ENCODE data around the gene OSBPL8.

Gene OSBPL8

GRCh38 chr12:76559400-76560085, at the start of gene OSBPL8:
Gene OSBPL8 (minus strand): TSS chr12:76559771. CDS start chr12:76487551, 72,220 bp downstream.
- no peaks in the 10 kb centered on the region for H3K27me3 ChIP-seq (ENCODE audit: control insufficient read depth in 2 of 2, insufficient read depth in 2 of 2, low read length in 2 of 2)
- H3K4me3 ChIP-seq (ENCODE audit: low read length in 2 of 2): peak within 1 kb of the TSS; percentile 82 to 84

GRCh38 chr12:76608070-76608469, 48.5 kb upstream of the OSBPL8 start:
- H3K4me3 ChIP-seq (ENCODE audit: low read length in 2 of 2): no peak overlapping the region
- no peaks in the 10 kb centered on the region for H3K27me3 ChIP-seq (ENCODE audit: control insufficient read depth in 2 of 2, insufficient read depth in 2 of 2, low read length in 2 of 2)
- H3K27ac ChIP-seq (ENCODE audit: low read depth in 2 of 2, low read length in 2 of 2): no peak overlapping the region
- H3K36me3 ChIP-seq (ENCODE audit: control insufficient read depth in 2 of 2, insufficient read depth in 2 of 2, low read length in 2 of 2): no peaks in the 10 kb centered on the region
- no peak overlapping the region for H3K9ac ChIP-seq (ENCODE audit: low read depth in 1 of 2, low read length in 2 of 2)
- H3K4me1 ChIP-seq (ENCODE audit: control insufficient read depth in 2 of 2, insufficient read depth in 2 of 2, low read length in 2 of 2): no peaks in the 10 kb centered on the region
- H3K9me3 ChIP-seq (ENCODE audit: control insufficient read depth in 2 of 2, low read length in 2 of 2): no peaks in the 10 kb centered on the region

More at GRCh38 chr12:76559400-76560085, at the start of gene OSBPL8:
- H3K4me1 ChIP-seq (ENCODE audit: control insufficient read depth in 2 of 2, insufficient read depth in 2 of 2, low read length in 2 of 2): peaks cover 0 to 16% of the 10 kb centered on the region in 2 donors
- H3K36me3 ChIP-seq (ENCODE audit: control insufficient read depth in 2 of 2, insufficient read depth in 2 of 2, low read length in 2 of 2): no peaks in the 10 kb centered on the region
- H3K27ac ChIP-seq (ENCODE audit: low read depth in 2 of 2, low read length in 2 of 2): peak within 1 kb of the TSS; percentile 87 to 91
- peak within 1 kb of the TSS; percentile 89 for H3K9ac ChIP-seq (ENCODE audit: low read depth in 1 of 2, low read length in 2 of 2)
- no peaks in the 10 kb centered on the region for H3K9me3 ChIP-seq (ENCODE audit: control insufficient read depth in 2 of 2, low read length in 2 of 2)

- H3K9me3 ChIP-seq (ENCODE audit: control insufficient read depth in 2 of 2, low read length in 2 of 2): no peaks in the 10 kb centered on the region
- H3K27me3 ChIP-seq (ENCODE audit: control insufficient read depth in 2 of 2, insufficient read depth in 2 of 2, low read length in 2 of 2): no peaks in the 10 kb centered on the region
- no peak overlapping the region for H3K9ac ChIP-seq (ENCODE audit: low read depth in 1 of 2, low read length in 2 of 2)
- no peak overlapping the region for H3K27ac ChIP-seq (ENCODE audit: low read depth in 2 of 2, low read length in 2 of 2)
- H3K4me1 ChIP-seq (ENCODE audit: control insufficient read depth in 2 of 2, insufficient read depth in 2 of 2, low read length in 2 of 2): no peaks in the 10 kb centered on the region
- H3K36me3 ChIP-seq (ENCODE audit: control insufficient read depth in 2 of 2, insufficient read depth in 2 of 2, low read length in 2 of 2): no peaks in the 10 kb centered on the region
- no peak overlapping the region for H3K4me3 ChIP-seq (ENCODE audit: low read length in 2 of 2)
These were observed 35.5 kb upstream of the OSBPL8 start for GRCh38 chr12:76595056-76595455.

GRCh38 chr12:76591476-76591875, 31.9 kb upstream of the OSBPL8 start:
- no peaks in the 10 kb centered on the region for H3K4me1 ChIP-seq (ENCODE audit: control insufficient read depth in 2 of 2, insufficient read depth in 2 of 2, low read length in 2 of 2)
- H3K9ac ChIP-seq (ENCODE audit: low read depth in 1 of 2, low read length in 2 of 2): no peak overlapping the region
- H3K9me3 ChIP-seq (ENCODE audit: control insufficient read depth in 2 of 2, low read length in 2 of 2): no peaks in the 10 kb centered on the region
- H3K4me3 ChIP-seq (ENCODE audit: low read length in 2 of 2): no peak overlapping the region
- H3K27ac ChIP-seq (ENCODE audit: low read depth in 2 of 2, low read length in 2 of 2): no peak overlapping the region
- no peaks in the 10 kb centered on the region for H3K27me3 ChIP-seq (ENCODE audit: control insufficient read depth in 2 of 2, insufficient read depth in 2 of 2, low read length in 2 of 2)
- H3K36me3 ChIP-seq (ENCODE audit: control insufficient read depth in 2 of 2, insufficient read depth in 2 of 2, low read length in 2 of 2): no peaks in the 10 kb centered on the region

- H3K36me3 ChIP-seq (ENCODE audit: control insufficient read depth in 2 of 2, insufficient read depth in 2 of 2, low read length in 2 of 2): no peaks in the 10 kb centered on the region
- no peak overlapping the region for H3K9ac ChIP-seq (ENCODE audit: low read depth in 1 of 2, low read length in 2 of 2)
- H3K27me3 ChIP-seq (ENCODE audit: control insufficient read depth in 2 of 2, insufficient read depth in 2 of 2, low read length in 2 of 2): no peaks in the 10 kb centered on the region
- no peak overlapping the region for H3K27ac ChIP-seq (ENCODE audit: low read depth in 2 of 2, low read length in 2 of 2)
- H3K4me1 ChIP-seq (ENCODE audit: control insufficient read depth in 2 of 2, insufficient read depth in 2 of 2, low read length in 2 of 2): no peaks in the 10 kb centered on the region
- H3K4me3 ChIP-seq (ENCODE audit: low read length in 2 of 2): no peak overlapping the region
- no peaks in the 10 kb centered on the region for H3K9me3 ChIP-seq (ENCODE audit: control insufficient read depth in 2 of 2, low read length in 2 of 2)
These were observed 30.6 kb upstream of the OSBPL8 start for GRCh38 chr12:76590131-76590530.

GRCh38 chr12:76588881-76589565, 29.5 kb upstream of the OSBPL8 start:
- H3K9ac ChIP-seq (ENCODE audit: low read depth in 1 of 2, low read length in 2 of 2): no peak overlapping the region
- H3K27ac ChIP-seq (ENCODE audit: low read depth in 2 of 2, low read length in 2 of 2): no peak overlapping the region
- H3K27me3 ChIP-seq (ENCODE audit: control insufficient read depth in 2 of 2, insufficient read depth in 2 of 2, low read length in 2 of 2): no peaks in the 10 kb centered on the region
- H3K4me3 ChIP-seq (ENCODE audit: low read length in 2 of 2): no peak overlapping the region
- no peaks in the 10 kb centered on the region for H3K4me1 ChIP-seq (ENCODE audit: control insufficient read depth in 2 of 2, insufficient read depth in 2 of 2, low read length in 2 of 2)
- no peaks in the 10 kb centered on the region for H3K36me3 ChIP-seq (ENCODE audit: control insufficient read depth in 2 of 2, insufficient read depth in 2 of 2, low read length in 2 of 2)
- no peaks in the 10 kb centered on the region for H3K9me3 ChIP-seq (ENCODE audit: control insufficient read depth in 2 of 2, low read length in 2 of 2)

- no peaks in the 10 kb centered on the region for H3K36me3 ChIP-seq (ENCODE audit: control insufficient read depth in 2 of 2, insufficient read depth in 2 of 2, low read length in 2 of 2)
- no peaks in the 10 kb centered on the region for H3K27me3 ChIP-seq (ENCODE audit: control insufficient read depth in 2 of 2, insufficient read depth in 2 of 2, low read length in 2 of 2)
- H3K27ac ChIP-seq (ENCODE audit: low read depth in 2 of 2, low read length in 2 of 2): no peak overlapping the region
- no peak overlapping the region for H3K4me3 ChIP-seq (ENCODE audit: low read length in 2 of 2)
- H3K9ac ChIP-seq (ENCODE audit: low read depth in 1 of 2, low read length in 2 of 2): no peak overlapping the region
- no peaks in the 10 kb centered on the region for H3K9me3 ChIP-seq (ENCODE audit: control insufficient read depth in 2 of 2, low read length in 2 of 2)
- no peaks in the 10 kb centered on the region for H3K4me1 ChIP-seq (ENCODE audit: control insufficient read depth in 2 of 2, insufficient read depth in 2 of 2, low read length in 2 of 2)
These were observed 28.0 kb upstream of the OSBPL8 start for GRCh38 chr12:76587428-76588178.

- Histone ChIP-seq H3K27ac (ENCODE audit: low read depth in 2 of 2, low read length in 2 of 2) (no peak overlapping the region), H3K4me1 (ENCODE audit: control insufficient read depth in 2 of 2, insufficient read depth in 2 of 2, low read length in 2 of 2) (no peaks in the 10 kb centered on the region), H3K27me3 (ENCODE audit: control insufficient read depth in 2 of 2, insufficient read depth in 2 of 2, low read length in 2 of 2) (no peaks in the 10 kb centered on the region)
These were observed 27.3 kb upstream of the OSBPL8 start for GRCh38 chr12:76586764-76587395.

DNA sequence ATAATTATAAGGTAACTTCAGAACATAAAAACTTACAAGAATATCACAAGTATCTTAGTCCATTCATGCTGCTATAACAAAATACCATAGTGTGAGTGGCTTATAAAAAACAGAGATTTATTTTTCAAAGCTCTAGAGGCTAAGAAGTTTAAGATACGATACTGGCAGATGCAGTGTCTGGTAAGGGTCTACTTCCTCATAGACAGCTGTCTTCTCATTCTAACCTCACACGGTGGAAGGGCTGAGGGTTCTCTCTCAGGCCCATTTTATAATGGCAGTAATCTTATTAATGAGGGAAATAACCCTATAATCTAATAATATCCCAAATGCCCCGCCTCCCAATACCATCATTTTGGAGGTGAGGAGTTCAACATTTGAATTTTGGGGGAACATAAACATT, 23.7 kb upstream of the OSBPL8 start:
- no peak overlapping the region for H3K9ac ChIP-seq (ENCODE audit: low read depth in 1 of 2, low read length in 2 of 2)
- no peak overlapping the region for H3K27ac ChIP-seq (ENCODE audit: low read depth in 2 of 2, low read length in 2 of 2)
- H3K36me3 ChIP-seq (ENCODE audit: control insufficient read depth in 2 of 2, insufficient read depth in 2 of 2, low read length in 2 of 2): no peaks in the 10 kb centered on the region
- H3K4me1 ChIP-seq (ENCODE audit: control insufficient read depth in 2 of 2, insufficient read depth in 2 of 2, low read length in 2 of 2): no peaks in the 10 kb centered on the region
- H3K9me3 ChIP-seq (ENCODE audit: control insufficient read depth in 2 of 2, low read length in 2 of 2): no peaks in the 10 kb centered on the region
- H3K27me3 ChIP-seq (ENCODE audit: control insufficient read depth in 2 of 2, insufficient read depth in 2 of 2, low read length in 2 of 2): no peaks in the 10 kb centered on the region
- H3K4me3 ChIP-seq (ENCODE audit: low read length in 2 of 2): no peak overlapping the region

More at GRCh38 chr12:76586764-76587395, 27.3 kb upstream of the OSBPL8 start:
- Histone ChIP-seq H3K9ac (ENCODE audit: low read depth in 1 of 2, low read length in 2 of 2) (no peak overlapping the region), H3K36me3 (ENCODE audit: control insufficient read depth in 2 of 2, insufficient read depth in 2 of 2, low read length in 2 of 2) (no peaks in the 10 kb centered on the region), H3K4me3 (ENCODE audit: low read length in 2 of 2) (no peak overlapping the region), H3K9me3 (ENCODE audit: control insufficient read depth in 2 of 2, low read length in 2 of 2) (no peaks in the 10 kb centered on the region)
